Metanephros (tissue), 1 donor: ENCODE measurements around the gene ZNF177. TPM values are rescaled to one million over a fixed set of nuclear protein-coding genes. Genes with fewer than 3 reads are reported as not detected.

Source experiments
- total RNA-seq: library from RNA; depleted of rRNA; stranded (reverse); fragments of >200 nt; gene quantifications from one replicate; pipeline ENCODE4 v1.2.3, GENCODE V29; 2014

The ZNF177 gene
- total RNA-seq, result 7.1 TPM

DNA sequence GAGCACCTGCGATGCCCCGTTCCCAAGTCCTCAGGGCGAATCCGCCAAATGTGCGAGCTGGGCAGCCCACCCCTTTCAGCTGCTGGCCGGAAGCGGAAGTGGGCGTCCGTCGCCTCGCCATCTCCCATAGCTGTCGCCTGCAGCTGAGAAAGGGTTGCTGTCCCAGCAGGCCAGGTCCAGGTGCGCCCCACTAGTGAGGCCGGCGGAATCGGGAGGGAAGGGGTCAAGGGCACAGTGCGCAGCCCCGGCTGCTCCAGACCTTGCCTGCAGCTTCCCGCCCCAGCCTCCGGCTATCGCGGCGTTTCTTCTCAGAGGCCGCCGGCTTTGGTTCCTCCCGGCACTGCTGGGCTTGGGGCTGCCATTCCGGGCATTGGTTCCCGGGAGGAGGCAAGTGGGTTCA lies at the start of gene ZNF177:
ZNF177 (plus strand) TSS at position 109 of the 400 bp plus-strand sequence. CDS start 15,299 bp downstream, outside the sequence.

DNA sequence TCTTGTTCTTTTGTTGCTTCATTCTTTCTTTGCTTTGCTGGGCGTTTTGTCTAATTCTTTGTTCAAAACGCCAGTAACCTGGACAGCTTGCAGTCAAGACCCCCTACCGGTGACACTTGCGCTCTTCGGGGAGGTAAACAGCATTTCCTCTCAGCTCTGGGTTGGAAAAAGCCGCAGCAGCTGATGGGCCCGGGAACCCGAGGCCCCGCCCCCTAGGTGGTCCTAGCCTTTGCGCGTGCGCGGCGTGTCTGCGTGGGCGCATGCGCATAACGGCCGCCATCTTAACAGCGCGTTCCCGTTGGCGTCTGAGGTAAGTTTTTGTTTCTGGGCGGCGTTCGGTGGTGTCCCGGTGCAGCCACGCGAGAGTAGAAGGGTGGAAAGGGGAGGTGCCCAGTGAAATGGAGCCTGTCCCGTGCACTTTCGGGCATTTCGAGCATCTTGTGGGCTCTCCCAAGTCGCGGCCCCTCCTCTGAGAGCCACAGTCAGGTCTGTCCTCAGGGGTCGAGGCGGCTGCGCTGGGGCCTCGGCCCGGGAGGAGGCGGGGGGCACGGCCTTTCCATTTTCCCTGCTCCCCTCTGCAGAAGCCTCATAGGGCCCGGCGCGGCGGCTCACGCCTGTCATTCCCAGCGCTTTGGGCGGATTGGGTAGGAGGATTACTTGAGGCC lies 38.8 kb upstream of the ZNF177 start, which contains the start of gene ZNF559:
ZNF559 (plus strand) TSS at position 261 of the 665 bp plus-strand sequence. CDS start 14,371 bp downstream, outside the sequence.

Other genes with a start within 250 kb of the ZNF177 start
- gene OR7G1, start 247.2 kb upstream of the ZNF177 start, total RNA-seq, result not detected
- gene OR7G3, start 236.1 kb upstream of the ZNF177 start, total RNA-seq, result not detected
- 25.3 TPM for gene ZNF317, start 222.6 kb upstream of the ZNF177 start, total RNA-seq
- gene OR7D2, start 184.0 kb upstream of the ZNF177 start, total RNA-seq, result 0.12 TPM
- not detected for gene OR7D4, start 143.4 kb upstream of the ZNF177 start, total RNA-seq
- not detected for gene OR7E24, start 112.1 kb upstream of the ZNF177 start, total RNA-seq
- gene ZNF699, start 53.2 kb upstream of the ZNF177 start, total RNA-seq, result 11.2 TPM
- 39.2 TPM for gene ZNF559, start 38.8 kb upstream of the ZNF177 start, total RNA-seq
- 21.4 TPM for gene ZNF266, start 72.6 kb downstream of the ZNF177 start, total RNA-seq
- not detected for gene ZNF560, start 135.6 kb downstream of the ZNF177 start, total RNA-seq
- 21.9 TPM for gene ZNF426, start 175.6 kb downstream of the ZNF177 start, total RNA-seq
- 47.3 TPM for gene ZNF121, start 221.5 kb downstream of the ZNF177 start, total RNA-seq